HCT116 (cell line): Measurements from ENCODE around the gene MAP2K2. TPM values are rescaled to one million over a fixed set of nuclear protein-coding genes. Genes with fewer than 3 reads are reported as not detected.

Experiments used
- ATAC-seq: fragments of 200-7000 bp; cut with Tn5 transposase; 2 replicates; pipeline ENCODE4 v1.9.1; 2020; ENCODE audit warnings: mild to moderate bottlenecking, moderate library complexity
- BruUV-seq: library from RNA; stranded (reverse); fragments of 400-500 nt; replicated peaks from 2 replicates; lab custom pipeline; 2021; lab: Mats Ljungman, UMichigan
- CTCF ChIA-PET: fragments of 300-600 bp; sonication (Branson Sonifier 250); formaldehyde crosslinking; loops from one replicate; lab custom pipeline; 2021; ENCODE audit warnings: antibody characterized with exemption; lab: Charles Lee
- POLR2A ChIA-PET: fragments of 300-600, 350-600 bp; sonication (Branson Sonifier 250); formaldehyde crosslinking; loops from one replicate; lab custom pipeline; 2021; ENCODE audit warnings: antibody characterized with exemption; lab: Charles Lee
- RAD21 ChIA-PET, 2 experiments: fragments of 300-600 bp; sonication (Branson Sonifier 250); formaldehyde crosslinking; loops; one replicate each; lab custom pipeline; 2023; ENCODE audit warnings: low total read pairs in 2 of 2; ENCODE audit not compliant: uncharacterized antibody in 2 of 2, unreplicated experiment in 2 of 2, low non-redundant PET in 1 of 2; lab: Charles Lee
- DNase-seq: peaks from one replicate; pipeline ENCODE4 v3.0.0-alpha.2; 2010; ENCODE audit warnings: low read depth, low spot score
- H2AFZ ChIP-seq: fragments of 200-600 bp; shearing (Covaris generic), sonication (generic); 2 replicates; pipeline ENCODE4 v1.6.1; 2017; ENCODE audit warnings: low read depth, mixed run types, mixed read lengths, antibody characterized with exemption, low read length; ENCODE audit not compliant: poor library complexity, severe bottlenecking
- H3K27ac ChIP-seq: 2 replicates; pipeline ENCODE4 v1.5.1; 2012; ENCODE audit warnings: low read depth, low read length
- H3K27me3 ChIP-seq: fragments of 200-600 bp; sonication (generic); 2 replicates; pipeline ENCODE4 v1.6.1; 2016; ENCODE audit warnings: mixed run types, low read length, mixed read lengths; ENCODE audit not compliant: insufficient read depth
- H3K36me3 ChIP-seq, 2 experiments: fragments of 200-500 bp in 1 of 2; fragments of 200-600 bp in 1 of 2; sonication (Bioruptor generic) in 1 of 2; sonication (generic) in 1 of 2; 2 replicates each; pipeline versions ENCODE4 v1.5.1 to v1.6.1; 2014 to 2016; ENCODE audit warnings: low read length in 2 of 2, inconsistent platforms in 1 of 2, mixed read lengths in 1 of 2, mixed run types in 1 of 2; ENCODE audit not compliant: insufficient read depth in 2 of 2, control insufficient read depth in 1 of 2
- H3K4me1 ChIP-seq, 2 experiments: fragments of 200-600 bp in 1 of 2; sonication (generic) in 1 of 2; 2 replicates each; pipeline versions ENCODE4 v1.5.1 to v1.6.1; 2012 to 2017; ENCODE audit warnings: low read length in 2 of 2, inconsistent platforms in 1 of 2, mild to moderate bottlenecking in 1 of 2, mixed read lengths in 1 of 2, mixed run types in 1 of 2, moderate library complexity in 1 of 2; ENCODE audit not compliant: insufficient read depth in 2 of 2, control insufficient read depth in 1 of 2
- H3K4me2 ChIP-seq: fragments of 200-600 bp; sonication (generic); 2 replicates; pipeline ENCODE4 v1.6.1; 2017; ENCODE audit warnings: mixed run types, low read length, mixed read lengths
- H3K4me3 ChIP-seq, 2 experiments: fragments of 200-600 bp in 1 of 2; sonication (generic) in 1 of 2; replicated peaks in 1 of 2; 2 replicates each; pipeline ENCODE4 v1.5.1; 2011 to 2016; ENCODE audit warnings: low read length in 2 of 2, control low read depth in 1 of 2, low read depth in 1 of 2, mild to moderate bottlenecking in 1 of 2, mixed read lengths in 1 of 2, mixed run types in 1 of 2
- H3K79me2 ChIP-seq: fragments of 200-600 bp; sonication (generic); 2 replicates; pipeline ENCODE4 v1.6.1; 2017; ENCODE audit warnings: mild to moderate bottlenecking, mixed run types, low read length, moderate library complexity, mixed read lengths; ENCODE audit not compliant: insufficient read depth
- H3K9ac ChIP-seq: fragments of 200-600 bp; sonication (generic); 2 replicates; pipeline ENCODE4 v1.6.1; 2016; ENCODE audit warnings: low read length, mixed read lengths
- H3K9me2 ChIP-seq: fragments of 200-600 bp; sonication (generic), shearing (Covaris generic); 2 replicates; pipeline ENCODE4 v1.6.1; 2017; ENCODE audit warnings: mixed run types, mild to moderate bottlenecking, moderate library complexity; ENCODE audit not compliant: insufficient read depth
- H3K9me3 ChIP-seq, 2 experiments: fragments of 200-500 bp in 1 of 2; fragments of 200-600 bp in 1 of 2; sonication (Bioruptor generic) in 1 of 2; sonication (generic) in 1 of 2; 2 replicates each; pipeline ENCODE4 v1.6.1; 2014 to 2017; ENCODE audit warnings: low read length in 2 of 2, mixed read lengths in 2 of 2, inconsistent platforms in 1 of 2, low read depth in 1 of 2, mild to moderate bottlenecking in 1 of 2, mixed run types in 1 of 2, moderate library complexity in 1 of 2; ENCODE audit not compliant: control insufficient read depth in 1 of 2, insufficient read depth in 1 of 2
- H4K20me1 ChIP-seq: fragments of 200-600 bp; sonication (generic), shearing (Covaris generic); 2 replicates; pipeline ENCODE4 v1.6.1; 2017; ENCODE audit warnings: mixed run types, mild to moderate bottlenecking, moderate library complexity; ENCODE audit not compliant: insufficient read depth
- CTCF ChIP-seq, 3 experiments: fragments of 200-600 bp in 1 of 3; sonication (generic) in 1 of 3; IDR thresholded peaks in 2 of 3; conservative IDR thresholded peaks in 1 of 3; 2 replicates each; pipeline ENCODE4 v1.5.1; 2012 to 2017; ENCODE audit warnings: low read depth in 2 of 3, low read length in 2 of 3, antibody characterized with exemption in 1 of 3, borderline replicate concordance in 1 of 3, control low read depth in 1 of 3, mild to moderate bottlenecking in 1 of 3, mixed read lengths in 1 of 3, mixed run types in 1 of 3, moderate library complexity in 1 of 3; ENCODE audit not compliant: insufficient read depth in 1 of 3
- EGR1 ChIP-seq: IDR thresholded peaks from 2 replicates; pipeline ENCODE4 v1.6.1; 2012; ENCODE audit warnings: low read depth
- FOSL1 ChIP-seq: IDR thresholded peaks from 2 replicates; pipeline ENCODE4 v1.6.1; 2012; ENCODE audit warnings: low read depth
- JUND ChIP-seq: IDR thresholded peaks from 2 replicates; pipeline ENCODE4 v1.6.1; 2012
- TCF7L2 ChIP-seq: IDR thresholded peaks from 2 replicates; pipeline ENCODE4 v1.7.0; 2011; ENCODE audit warnings: borderline replicate concordance, inconsistent platforms; ENCODE audit not compliant: insufficient read depth, insufficient read length; ENCODE audit errors: extremely low read depth
- YY1 ChIP-seq: IDR thresholded peaks from 2 replicates; pipeline ENCODE4 v1.6.1; 2011; ENCODE audit warnings: low read length, low read depth, moderate library complexity, mild to moderate bottlenecking; ENCODE audit not compliant: insufficient replicate concordance; ENCODE audit errors: extremely low read depth
- ZNF274 ChIP-seq: fragments of 200-500 bp; sonication (Bioruptor generic); IDR thresholded peaks from 2 replicates; pipeline ENCODE4 v1.6.1; 2014; ENCODE audit warnings: mild to moderate bottlenecking, low read depth, low read length, inconsistent platforms
- intact Hi-C: fragments of 100-400 bp; cut with micrococcal nuclease; formaldehyde crosslinking; loops from 2 replicates; pipeline ENCODE4 v1.10.0; 2022
- total RNA-seq: library from RNA; stranded (reverse); gene quantifications from one replicate; pipeline ENCODE4 v1.2.1, GENCODE V29; 2021; ENCODE audit not compliant: unreplicated experiment
- TF ChIP-seq, protein P1 (sequence below): IDR thresholded peaks from 2 replicates; pipeline ENCODE4 v1.6.1; 2011; ENCODE audit warnings: mild to moderate bottlenecking, low read length, moderate library complexity; ENCODE audit not compliant: insufficient replicate concordance; ENCODE audit errors: extremely low read depth

Gene MAP2K2
- total RNA-seq, 1 experiment from 2014 or later = 186 TPM

DNA sequence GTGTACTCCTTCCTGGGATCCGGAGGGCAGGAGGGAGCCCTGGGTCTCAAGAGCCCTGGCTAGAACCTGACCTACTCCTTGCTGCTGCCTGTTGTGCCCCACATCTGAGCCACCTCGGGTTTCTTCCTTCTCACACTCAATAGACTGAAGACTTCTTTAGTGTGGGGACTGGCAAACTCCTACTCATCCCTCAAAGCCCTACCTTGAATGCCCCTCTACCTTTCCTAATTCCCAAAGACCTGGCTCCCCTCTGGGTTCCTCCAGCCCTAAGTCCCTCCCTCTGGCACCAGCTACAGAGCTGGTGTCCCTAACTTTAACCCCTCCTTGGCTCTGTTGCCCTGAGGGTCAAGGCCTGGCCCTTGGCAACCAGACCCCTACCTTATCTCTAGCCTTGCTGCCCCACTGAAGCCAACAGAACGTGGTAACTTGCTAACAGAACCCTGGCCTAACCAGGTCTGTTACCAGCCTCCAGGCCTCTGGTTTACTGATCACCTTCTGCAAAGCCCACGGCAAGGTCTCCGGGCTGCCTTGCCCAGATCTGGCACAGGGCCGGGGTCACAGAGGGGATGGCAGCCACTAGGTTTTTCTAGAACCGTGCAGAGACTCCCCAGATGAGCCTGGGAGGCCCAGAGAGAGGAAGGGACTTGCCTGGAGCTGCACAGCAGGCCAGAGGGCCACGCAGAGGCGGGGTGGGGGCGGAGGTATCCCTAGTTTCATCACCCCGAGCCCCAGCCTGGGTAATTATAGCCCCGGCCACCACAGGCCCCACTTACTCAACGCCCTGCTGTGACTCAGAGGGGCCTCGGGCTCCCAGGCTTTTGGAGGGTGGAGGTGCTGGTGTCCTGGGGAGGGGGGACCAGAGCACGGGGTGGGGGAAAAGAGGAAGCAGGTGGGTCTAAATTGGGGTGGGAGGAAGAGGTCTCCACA is 72.5 kb downstream of the MAP2K2 start:
- H3K36me3 ChIP-seq = peaks cover 30 to 34% of the 10 kb centered on the region in 2 experiments; a peak in 3 of 4 replicates
- peaks cover 8% of the 10 kb centered on the region; the same call in 1 of the 2 replicates for H4K20me1 ChIP-seq
- H3K4me2 ChIP-seq = no peak overlapping the region
- TF ChIP-seq CTCF (IDR thresholded peaks at IDR 0.05 in 2 of 3, conservative IDR thresholded peaks at IDR 0.05 in 1 of 3; ENCODE audit: borderline replicate concordance in 1 of 3, insufficient read depth in 1 of 3, low read depth in 2 of 3, low read length in 2 of 3) (no peak), TCF7L2 (no peak), YY1 (no peak), ZNF274 (no peak), JUND (no peak), EGR1 (no peak), FOSL1 (no peak)
- TF ChIP-seq, protein P1, sequence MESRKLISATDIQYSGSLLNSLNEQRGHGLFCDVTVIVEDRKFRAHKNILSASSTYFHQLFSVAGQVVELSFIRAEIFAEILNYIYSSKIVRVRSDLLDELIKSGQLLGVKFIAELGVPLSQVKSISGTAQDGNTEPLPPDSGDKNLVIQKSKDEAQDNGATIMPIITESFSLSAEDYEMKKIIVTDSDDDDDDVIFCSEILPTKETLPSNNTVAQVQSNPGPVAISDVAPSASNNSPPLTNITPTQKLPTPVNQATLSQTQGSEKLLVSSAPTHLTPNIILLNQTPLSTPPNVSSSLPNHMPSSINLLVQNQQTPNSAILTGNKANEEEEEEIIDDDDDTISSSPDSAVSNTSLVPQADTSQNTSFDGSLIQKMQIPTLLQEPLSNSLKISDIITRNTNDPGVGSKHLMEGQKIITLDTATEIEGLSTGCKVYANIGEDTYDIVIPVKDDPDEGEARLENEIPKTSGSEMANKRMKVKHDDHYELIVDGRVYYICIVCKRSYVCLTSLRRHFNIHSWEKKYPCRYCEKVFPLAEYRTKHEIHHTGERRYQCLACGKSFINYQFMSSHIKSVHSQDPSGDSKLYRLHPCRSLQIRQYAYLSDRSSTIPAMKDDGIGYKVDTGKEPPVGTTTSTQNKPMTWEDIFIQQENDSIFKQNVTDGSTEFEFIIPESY = no peak
- H2AFZ ChIP-seq = no peak overlapping the region
- intact Hi-C loops = no loop called here
- no peaks in the 10 kb centered on the region for H3K9me3 ChIP-seq
- ChIA-PET CTCF (no interaction called here), RAD21 (no interaction called here), POLR2A (no interaction called here)
- DNase-seq (no peak), ATAC-seq (no peak)
- H3K79me2 ChIP-seq = peaks cover 94% of the 10 kb centered on the region
- peak overlapping the region; percentile 1; the same call in 1 of the 2 replicates for H3K27ac ChIP-seq
- no peak overlapping the region for H3K4me3 ChIP-seq
- no peaks in the 10 kb centered on the region; a peak in 1 of 4 replicates for H3K4me1 ChIP-seq
- H3K27me3 ChIP-seq = no peaks in the 10 kb centered on the region
- no TSS peak for BruUV-seq
- H3K9me2 ChIP-seq = no peaks in the 10 kb centered on the region
- no peak overlapping the region for H3K9ac ChIP-seq
